Measurements from ENCODE around the gene BIN1. TPM values are rescaled to one million over a fixed set of nuclear protein-coding genes. Genes with fewer than 3 reads are reported as not detected.
"Not testable (repeated sequence)": the region's sequence is repeated elsewhere in the genome, so short reads cannot be mapped to it uniquely, and the experiment has no call there.

BIN1 gene
- total RNA-seq, 2 experiments from 2014 or later: 130 to 131 TPM

GRCh38 chr2:127029350-127030051 lies 77.5 kb downstream of the BIN1 start:
- ChIA-PET POLR2A (no interaction called here), CTCF (no interaction called here)
- peaks cover 30% of the 10 kb centered on the region for H3K27me3 Mint-ChIP-seq
- peaks cover 30% of the 10 kb centered on the region for H3K4me1 Mint-ChIP-seq
- DNase-seq: no peak
- no peak overlapping the region for H3K27ac Mint-ChIP-seq
- H3K9me3 Mint-ChIP-seq: no peaks in the 10 kb centered on the region
- no peaks in the 10 kb centered on the region for H3K36me3 Mint-ChIP-seq (ENCODE audit: low read depth)
- H3K4me3 Mint-ChIP-seq: no peak overlapping the region

- H3K9me3 Mint-ChIP-seq; H3K27ac Mint-ChIP-seq; DNase-seq; H3K4me3 Mint-ChIP-seq; H3K36me3 Mint-ChIP-seq (ENCODE audit: low read depth); CTCF ChIA-PET; POLR2A ChIA-PET: not testable (repeated sequence)
- Mint-ChIP-seq H3K27me3 (peaks cover 34% of the 10 kb centered on the region), H3K4me1 (peaks cover 32% of the 10 kb centered on the region)
Measured at GRCh38 chr2:127028745-127029144, 78.2 kb downstream of the BIN1 start.

GRCh38 chr2:127027715-127028114 lies 79.2 kb downstream of the BIN1 start:
- Mint-ChIP-seq H3K4me3 (no peak overlapping the region), H3K4me1 (peaks cover 31% of the 10 kb centered on the region), H3K27me3 (peaks cover 40% of the 10 kb centered on the region), H3K9me3 (no peaks in the 10 kb centered on the region), H3K36me3 (ENCODE audit: low read depth) (no peaks in the 10 kb centered on the region), H3K27ac (no peak overlapping the region)
- DNase-seq: no peak
- ChIA-PET CTCF (no interaction called here), POLR2A (no interaction called here)

GRCh38 chr2:127025359-127026166 lies 81.4 kb downstream of the BIN1 start:
- ChIA-PET CTCF (no interaction called here), POLR2A (interaction anchor here (1.0 kb wide), 1 partner anchor 25 kb away, joined by 3 read pairs; no protein-coding TSS in a partner anchor)
- no peaks in the 10 kb centered on the region for H3K9me3 Mint-ChIP-seq

GRCh38 chr2:127024769-127025358 lies 82.1 kb downstream of the BIN1 start:
- ChIA-PET CTCF (no interaction called here), POLR2A (no interaction called here)
- Mint-ChIP-seq H3K36me3 (ENCODE audit: low read depth) (no peaks in the 10 kb centered on the region), H3K27ac (peak overlapping the region; percentile 2), H3K4me1 (peaks cover 16% of the 10 kb centered on the region), H3K9me3 (no peaks in the 10 kb centered on the region), H3K27me3 (peaks cover 42% of the 10 kb centered on the region), H3K4me3 (peak overlapping the region; percentile 52)
- no peak for DNase-seq

More at GRCh38 chr2:127025359-127026166, 81.4 kb downstream of the BIN1 start:
- peaks cover 44% of the 10 kb centered on the region for H3K27me3 Mint-ChIP-seq
- H3K4me1 Mint-ChIP-seq: peaks cover 18% of the 10 kb centered on the region
- DNase-seq: peak; percentile 84
- peak overlapping the region; percentile 34 for H3K27ac Mint-ChIP-seq
- H3K4me3 Mint-ChIP-seq: peak overlapping the region; percentile 75
- H3K36me3 Mint-ChIP-seq (ENCODE audit: low read depth): no peaks in the 10 kb centered on the region

- DNase-seq: no peak
- POLR2A ChIA-PET: no interaction called here
- H3K36me3 Mint-ChIP-seq (ENCODE audit: low read depth): no peaks in the 10 kb centered on the region
- peaks cover 15% of the 10 kb centered on the region for H3K4me1 Mint-ChIP-seq
- no peaks in the 10 kb centered on the region for H3K9me3 Mint-ChIP-seq
- H3K27ac Mint-ChIP-seq: no peak overlapping the region
- CTCF ChIA-PET: interaction anchor here (0.7 kb wide), 1 partner anchor 26 kb away, joined by 3 read pairs; no protein-coding TSS in a partner anchor
- peaks cover 40% of the 10 kb centered on the region for H3K27me3 Mint-ChIP-seq
- H3K4me3 Mint-ChIP-seq: no peak overlapping the region
Measured at GRCh38 chr2:127023504-127023903, 83.5 kb downstream of the BIN1 start.

- CTCF ChIA-PET: interaction anchor here (0.7 to 1.3 kb wide), 2 partner anchors 27 to 51 kb away, joined by 3 read pairs; no protein-coding TSS in a partner anchor
- no peaks in the 10 kb centered on the region for H3K9me3 Mint-ChIP-seq
- H3K4me3 Mint-ChIP-seq: no peak overlapping the region
- no peaks in the 10 kb centered on the region for H3K36me3 Mint-ChIP-seq (ENCODE audit: low read depth)
- no peak overlapping the region for H3K27ac Mint-ChIP-seq
- H3K27me3 Mint-ChIP-seq: peaks cover 36% of the 10 kb centered on the region
- POLR2A ChIA-PET: no interaction called here
- peaks cover 15% of the 10 kb centered on the region for H3K4me1 Mint-ChIP-seq
- DNase-seq: no peak
Measured at GRCh38 chr2:127022817-127023216, 84.1 kb downstream of the BIN1 start.

GRCh38 chr2:127020536-127020935 lies 86.4 kb downstream of the BIN1 start:
- H3K36me3 Mint-ChIP-seq (ENCODE audit: low read depth): no peaks in the 10 kb centered on the region
- DNase-seq: no peak
- ChIA-PET POLR2A (no interaction called here), CTCF (no interaction called here)
- peaks cover 29% of the 10 kb centered on the region for H3K27me3 Mint-ChIP-seq
- H3K9me3 Mint-ChIP-seq: no peaks in the 10 kb centered on the region
- peaks cover 6% of the 10 kb centered on the region for H3K4me1 Mint-ChIP-seq
- H3K27ac Mint-ChIP-seq: no peak overlapping the region
- no peak overlapping the region for H3K4me3 Mint-ChIP-seq

- Mint-ChIP-seq H3K4me1 (no peaks in the 10 kb centered on the region), H3K27ac (no peak overlapping the region), H3K4me3 (no peak overlapping the region), H3K9me3 (no peaks in the 10 kb centered on the region), H3K27me3 (peaks cover 32% of the 10 kb centered on the region), H3K36me3 (ENCODE audit: low read depth) (no peaks in the 10 kb centered on the region)
- ChIA-PET CTCF (no interaction called here), POLR2A (no interaction called here)
- no peak for DNase-seq
Measured at GRCh38 chr2:127017548-127017947, 89.4 kb downstream of the BIN1 start.

GRCh38 chr2:127016329-127016728 lies 90.6 kb downstream of the BIN1 start:
- CTCF ChIA-PET: no interaction called here
- POLR2A ChIA-PET: no interaction called here

GRCh38 chr2:127015106-127015910 lies 91.6 kb downstream of the BIN1 start:
- DNase-seq: no peak
- Mint-ChIP-seq H3K4me1 (no peaks in the 10 kb centered on the region), H3K9me3 (no peaks in the 10 kb centered on the region), H3K36me3 (ENCODE audit: low read depth) (no peaks in the 10 kb centered on the region), H3K27ac (no peak overlapping the region), H3K4me3 (no peak overlapping the region), H3K27me3 (peaks cover 39% of the 10 kb centered on the region)
- CTCF ChIA-PET: no interaction called here
- POLR2A ChIA-PET: interaction anchor here (1.3 kb wide), 1 partner anchor 10 kb away, joined by 3 read pairs; no protein-coding TSS in a partner anchor

More at GRCh38 chr2:127016329-127016728, 90.6 kb downstream of the BIN1 start:
- Mint-ChIP-seq H3K27me3 (peaks cover 30% of the 10 kb centered on the region), H3K27ac (no peak overlapping the region), H3K4me3 (no peak overlapping the region), H3K36me3 (ENCODE audit: low read depth) (no peaks in the 10 kb centered on the region), H3K4me1 (no peaks in the 10 kb centered on the region), H3K9me3 (no peaks in the 10 kb centered on the region)
- no peak for DNase-seq

- H3K27me3 Mint-ChIP-seq: peaks cover 46% of the 10 kb centered on the region
- H3K4me1 Mint-ChIP-seq: no peaks in the 10 kb centered on the region
- CTCF ChIA-PET: interaction anchor here (1.3 kb wide), 1 partner anchor 43 kb away, joined by 5 read pairs; no protein-coding TSS in a partner anchor
- H3K27ac Mint-ChIP-seq: no peak overlapping the region
- no peak overlapping the region for H3K4me3 Mint-ChIP-seq
- H3K36me3 Mint-ChIP-seq (ENCODE audit: low read depth): no peaks in the 10 kb centered on the region
- no peak for DNase-seq
- H3K9me3 Mint-ChIP-seq: no peaks in the 10 kb centered on the region
- POLR2A ChIA-PET: interaction anchor here (1.3 kb wide), 1 partner anchor 10 kb away, joined by 3 read pairs; no protein-coding TSS in a partner anchor
Measured at GRCh38 chr2:127014630-127015029, 92.3 kb downstream of the BIN1 start.

Measured in activated CD4-positive, alpha-beta memory T cell treated with anti-CD3 and anti-CD28 coated beads, Interleukin-2, amount 10 ng/mL, durations not matched to agents 7 days and 5 days (primary cell).